ENCODE data around the gene LMO3.

DNA sequence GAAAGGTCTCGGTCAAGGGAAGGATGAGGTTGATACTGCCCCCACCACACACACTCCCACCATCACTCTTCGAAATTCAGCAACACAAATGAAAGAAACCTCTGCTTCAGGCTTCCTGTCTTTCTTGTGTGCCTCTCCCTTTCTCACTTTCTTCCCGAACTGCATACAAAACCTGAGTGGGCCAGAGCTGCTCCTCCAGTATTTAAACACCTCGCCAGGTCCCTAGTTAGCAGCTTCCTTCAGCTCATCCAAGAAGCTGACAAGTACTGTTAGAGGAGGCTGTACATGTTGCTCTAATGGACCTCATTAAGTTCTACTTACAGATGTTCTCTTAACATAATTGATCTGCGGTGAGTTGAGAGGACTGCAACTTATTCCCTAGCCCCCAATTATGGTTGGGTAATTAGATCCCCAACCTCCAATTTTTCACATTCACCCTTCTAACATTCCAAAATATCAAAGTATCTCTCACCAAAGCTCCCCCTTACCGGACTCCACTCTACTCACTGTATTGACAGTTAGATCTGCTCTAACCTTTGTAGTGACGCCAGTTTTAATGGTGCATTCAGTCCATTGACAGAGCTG lies 4.1 kb upstream of the LMO3 start:
- no peak for TF ChIP-seq CTCF (IDR thresholded peaks at IDR 0.05; ENCODE audit: low read length)
- no peak for TF ChIP-seq EZH2 (optimal IDR thresholded peaks at IDR 0.05; ENCODE audit: low read depth, low read length)
- no peak for TF ChIP-seq EZH2phosphoT487 (IDR thresholded peaks at IDR 0.05; ENCODE audit: low read length)

All from MM.1S (cell line).